NCI-H524 (cell line): ENCODE measurements around the gene DAPK3.
"Not testable (repeated sequence)": the region's sequence is repeated elsewhere in the genome, so short reads cannot be mapped to it uniquely, and the experiment has no call there.

Experiments used
- DNase-seq, 2 experiments: peaks; one replicate each; lab custom pipeline; 2025; lab: John Stamatoyannopoulos, UW

The DAPK3 gene

DNA sequence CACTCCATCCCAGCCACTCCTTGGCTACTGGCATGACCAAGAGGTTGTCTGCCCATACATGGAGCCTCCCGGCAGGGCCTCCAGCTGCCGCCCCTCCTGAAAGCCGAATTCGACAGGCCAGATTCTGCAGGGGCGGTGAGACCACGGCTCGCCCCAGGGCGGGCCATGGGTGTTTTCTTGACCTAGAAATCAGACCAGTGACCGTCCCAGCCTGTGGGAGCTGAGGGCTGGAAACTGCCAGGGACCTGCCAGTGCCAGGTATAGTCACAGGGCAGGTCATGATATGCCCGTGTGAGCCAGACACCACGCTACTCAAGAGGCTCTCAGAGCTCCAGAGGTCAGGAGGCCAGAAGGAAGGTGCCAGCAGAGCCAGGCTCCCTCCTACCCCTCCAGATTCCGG is 16.8 kb downstream of the DAPK3 start:
- DNase-seq: no peak

DNA sequence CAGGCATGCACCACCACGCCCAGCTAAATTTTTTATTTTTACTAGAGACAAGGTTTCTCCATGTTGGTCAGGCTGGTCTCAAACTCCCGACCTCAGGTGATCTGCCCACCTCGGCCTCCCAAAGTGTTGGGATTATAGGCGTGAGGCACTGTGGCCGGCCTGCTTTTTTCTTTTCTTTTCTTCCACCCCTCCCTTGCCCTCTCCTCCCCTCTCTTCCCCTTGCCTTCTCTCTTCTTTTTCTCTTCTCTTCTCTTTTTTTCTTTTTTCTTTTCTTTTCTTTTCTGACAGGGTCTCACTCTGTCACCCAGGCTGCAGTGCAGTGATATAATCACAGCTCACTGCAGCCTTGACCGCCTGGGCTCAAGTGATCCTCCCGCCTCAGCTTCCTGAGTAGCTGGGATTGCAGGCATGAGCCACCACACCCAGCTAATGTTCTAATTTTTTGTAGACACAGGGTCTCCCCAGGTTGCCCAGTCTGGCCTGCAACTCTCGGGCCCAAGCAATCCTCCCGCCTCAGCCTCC is 18.1 kb downstream of the DAPK3 start:
- DNase-seq: not testable (repeated sequence)

DNA sequence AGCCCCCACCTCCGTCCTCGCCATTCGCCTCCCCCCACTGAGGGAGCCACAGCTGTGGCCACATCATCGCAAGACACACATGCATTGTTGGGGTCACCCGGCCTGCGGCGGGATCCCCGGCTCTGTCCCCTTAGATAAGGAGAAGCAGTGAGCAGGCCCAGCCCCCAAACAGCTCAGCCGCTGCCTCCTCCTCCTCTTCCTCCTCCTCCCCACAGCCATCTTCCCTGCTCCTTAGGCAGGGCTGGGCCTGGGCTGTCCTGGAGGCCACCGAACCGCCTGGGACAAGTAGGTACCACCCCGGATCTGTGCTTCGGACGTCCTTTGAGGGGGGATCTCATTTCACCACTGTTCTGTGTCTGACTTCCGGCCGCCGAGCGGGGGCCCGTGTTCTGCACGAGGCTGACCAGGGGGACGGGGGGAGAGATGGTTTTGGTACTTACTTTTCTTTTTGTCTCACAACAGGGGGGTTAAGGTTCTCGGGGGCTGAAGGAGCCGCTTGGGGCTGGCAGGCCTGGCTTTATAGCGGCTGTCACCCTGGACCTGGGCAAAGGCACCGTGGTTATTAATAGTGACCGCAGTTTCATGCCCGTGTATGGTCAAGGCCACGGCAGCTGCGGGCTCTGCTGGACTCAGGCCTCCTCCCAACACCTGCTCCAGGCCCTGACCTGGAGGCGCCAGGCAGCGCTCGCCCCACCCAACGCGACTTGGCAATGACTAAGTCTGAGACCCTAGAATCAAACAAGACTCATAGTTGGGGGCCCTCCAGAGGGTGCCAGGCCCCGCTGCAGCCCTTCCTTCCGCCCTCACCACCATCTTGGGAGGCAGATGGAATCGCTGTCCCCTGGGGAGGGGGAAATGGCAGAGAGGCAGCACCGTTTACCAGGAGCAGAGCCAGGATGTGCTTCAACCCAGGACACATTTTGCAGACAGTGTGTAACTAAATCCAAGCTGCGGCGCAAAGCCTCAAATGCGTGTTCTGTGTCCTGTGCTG is 19.7 kb downstream of the DAPK3 start:
- DNase-seq: peak in 1 of 2 experiments; percentile 41

DNA sequence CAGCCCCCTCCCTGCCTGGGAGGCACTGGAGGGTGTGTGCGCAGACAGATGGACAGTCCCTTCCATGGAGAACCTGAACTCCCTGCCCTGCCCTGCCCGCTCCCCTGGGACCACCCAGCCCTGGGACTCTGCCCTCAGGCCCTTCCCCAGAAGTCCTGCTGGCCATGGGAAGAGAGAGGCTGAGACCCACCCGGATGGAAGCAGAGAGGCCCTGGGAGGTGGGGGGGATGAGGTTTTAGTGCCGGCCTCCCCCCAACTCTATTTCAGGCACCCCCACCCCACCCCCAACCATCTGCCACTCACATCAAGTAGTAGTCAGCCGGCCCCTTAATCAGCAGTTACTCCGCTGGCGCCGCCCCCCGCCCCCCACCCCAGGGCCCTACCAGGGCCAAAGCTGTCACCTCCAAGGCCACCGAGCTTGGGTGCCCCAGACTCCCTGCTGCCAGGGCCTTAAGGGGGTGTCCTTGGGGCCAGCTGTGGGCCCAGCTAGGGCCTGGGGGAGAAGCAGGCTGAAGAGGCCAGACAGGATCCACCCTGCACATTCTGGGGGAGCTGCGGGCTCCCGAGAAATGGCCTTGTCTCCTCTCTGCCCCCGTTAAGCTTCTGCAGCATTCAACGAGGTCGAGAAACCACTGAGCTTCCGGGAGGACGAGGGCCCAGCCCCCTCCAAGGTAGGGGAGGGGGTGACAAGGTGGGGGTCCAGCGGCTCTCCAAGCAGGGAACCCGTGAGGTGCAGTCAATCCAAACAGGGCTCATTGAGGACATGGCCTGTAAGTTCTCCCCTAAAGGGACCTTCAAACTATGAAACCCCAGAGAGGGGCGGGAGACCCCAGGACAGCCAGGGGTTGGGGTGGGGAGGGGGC is 20.7 kb downstream of the DAPK3 start:
- DNase-seq: peak; percentile 59 to 83

DNA sequence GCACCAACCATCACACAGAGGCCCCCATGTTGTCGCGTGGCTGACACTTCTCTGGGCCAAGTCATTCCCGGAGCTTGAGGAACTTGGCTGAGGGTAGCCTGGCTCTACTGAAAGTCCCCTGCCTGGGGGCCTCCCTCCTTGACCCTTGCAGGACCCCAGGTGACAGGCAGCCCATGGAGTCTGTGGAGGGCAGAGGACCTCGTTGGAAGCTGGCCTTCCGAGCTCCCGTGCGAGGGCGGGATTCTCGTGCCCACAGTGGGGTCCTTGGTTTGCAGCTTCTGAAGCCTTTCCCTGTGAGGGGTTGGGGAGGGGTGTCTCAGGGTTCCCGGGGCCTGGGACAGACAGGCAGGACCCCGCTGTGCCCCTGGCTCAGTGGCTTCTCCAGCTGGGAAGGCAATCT is 21.6 kb downstream of the DAPK3 start:
- DNase-seq: no peak

DNA sequence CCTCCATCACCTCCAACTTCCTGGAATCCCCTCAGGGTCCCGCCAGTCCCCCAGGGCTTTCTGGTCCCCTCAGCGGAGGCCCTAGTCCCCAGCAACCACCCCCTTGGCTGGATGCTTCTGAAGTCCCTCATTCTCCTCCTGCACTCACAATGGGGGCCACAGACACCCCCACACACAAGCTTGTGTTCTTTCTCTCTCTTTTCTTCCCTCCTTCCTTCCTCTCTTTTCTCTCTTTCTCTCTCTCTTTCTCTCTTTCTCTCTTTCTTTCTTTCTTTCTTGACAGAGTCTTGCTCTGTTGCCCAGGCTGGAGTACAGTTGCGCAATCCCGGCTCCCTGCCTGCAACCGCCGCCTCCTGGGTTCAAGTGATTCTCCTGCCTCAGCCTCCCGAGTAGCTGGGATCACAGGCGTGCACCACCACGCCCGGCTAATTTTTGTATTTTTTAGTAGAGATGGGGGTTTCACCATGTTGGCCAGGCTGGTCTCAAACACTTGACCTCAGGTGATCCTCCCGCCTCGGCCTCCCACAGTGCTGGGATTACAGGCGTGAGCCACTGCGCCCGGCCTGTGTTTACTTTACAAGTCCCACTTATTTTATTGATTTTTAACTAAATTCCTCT is 23.5 kb downstream of the DAPK3 start:
- not testable (repeated sequence) for DNase-seq

DNA sequence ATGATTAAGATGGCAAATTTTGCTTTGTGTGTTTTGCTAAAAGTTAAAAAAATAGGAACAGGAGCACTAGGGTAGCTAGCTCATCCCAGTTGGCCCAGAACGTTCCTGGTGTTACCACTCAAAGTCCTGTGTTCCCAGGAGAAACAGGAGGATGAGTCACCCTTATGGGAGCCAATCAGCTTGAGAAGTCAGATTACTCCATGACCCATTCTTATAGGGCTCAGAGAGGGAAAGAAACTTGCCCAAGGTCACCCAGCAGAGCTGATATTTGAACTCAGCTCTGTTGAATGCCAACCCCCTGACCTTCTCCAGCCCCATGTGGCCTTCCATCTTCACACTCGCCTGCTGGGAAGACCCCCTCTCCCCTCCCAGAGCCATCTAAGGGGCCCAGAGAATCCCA is 25.1 kb downstream of the DAPK3 start:
- DNase-seq: no peak

DNA sequence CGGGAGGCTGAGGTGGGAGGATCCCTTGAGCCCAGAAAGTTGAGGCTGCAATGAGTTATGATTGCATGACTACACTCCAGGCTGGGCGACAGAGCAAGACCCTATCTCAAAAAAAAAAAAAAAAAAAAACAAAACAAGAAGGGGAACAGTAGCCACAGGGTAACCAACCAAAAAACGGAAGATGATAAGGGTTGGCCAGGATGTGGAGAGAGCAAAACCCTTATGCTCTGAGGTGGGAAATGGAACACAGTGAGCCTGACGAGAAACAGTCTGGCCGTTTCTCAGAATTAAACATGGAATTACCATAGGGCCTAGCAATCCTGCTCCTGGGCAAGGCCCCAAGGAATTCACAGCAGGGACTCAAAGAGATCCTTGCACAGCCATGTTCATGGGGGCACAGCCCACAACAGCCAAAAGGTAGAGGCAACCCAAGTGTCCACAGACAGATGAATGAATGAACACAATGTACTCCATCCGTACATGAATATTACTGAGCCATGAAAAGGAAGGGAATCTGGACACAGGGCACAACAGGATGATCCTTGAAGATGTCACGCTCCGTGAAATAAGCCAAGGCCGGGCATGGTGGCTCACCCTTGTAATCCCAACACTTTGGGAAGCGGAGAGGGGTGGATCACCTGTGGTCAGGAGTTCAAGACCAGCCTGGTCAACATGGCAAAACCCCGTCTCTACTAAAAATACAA is 26.7 kb downstream of the DAPK3 start:
- DNase-seq: no peak

DNA sequence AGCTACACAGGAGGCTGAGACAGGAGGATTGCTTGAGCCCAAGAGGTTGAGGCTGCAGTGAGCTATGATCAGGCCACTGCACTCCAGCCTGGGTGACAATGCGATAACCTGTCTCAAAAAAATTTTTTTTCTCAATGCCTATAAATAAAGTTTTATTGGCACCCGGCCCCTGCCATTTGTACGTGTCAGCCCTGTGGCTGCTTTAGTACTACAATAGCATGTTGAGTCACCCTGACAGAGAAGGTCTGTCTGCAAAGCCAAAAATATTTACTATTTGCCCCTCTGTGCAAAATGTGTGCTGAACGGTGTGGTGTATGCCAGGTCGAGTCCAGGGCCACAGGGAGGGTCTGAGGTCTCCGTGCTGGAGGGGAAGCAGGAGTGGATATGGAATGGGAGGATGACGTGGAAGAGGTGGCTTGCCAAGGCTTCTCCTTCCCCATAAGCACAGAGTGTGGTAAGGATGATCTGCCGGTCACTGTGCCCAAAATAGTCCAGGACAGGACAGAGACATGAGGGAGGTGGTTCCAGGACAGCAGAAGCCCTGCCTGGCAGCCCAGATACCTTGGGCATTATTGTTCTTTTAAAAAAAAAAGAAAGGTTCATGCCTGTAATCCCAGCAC is 28.0 kb downstream of the DAPK3 start:
- DNase-seq: no peak

DNA sequence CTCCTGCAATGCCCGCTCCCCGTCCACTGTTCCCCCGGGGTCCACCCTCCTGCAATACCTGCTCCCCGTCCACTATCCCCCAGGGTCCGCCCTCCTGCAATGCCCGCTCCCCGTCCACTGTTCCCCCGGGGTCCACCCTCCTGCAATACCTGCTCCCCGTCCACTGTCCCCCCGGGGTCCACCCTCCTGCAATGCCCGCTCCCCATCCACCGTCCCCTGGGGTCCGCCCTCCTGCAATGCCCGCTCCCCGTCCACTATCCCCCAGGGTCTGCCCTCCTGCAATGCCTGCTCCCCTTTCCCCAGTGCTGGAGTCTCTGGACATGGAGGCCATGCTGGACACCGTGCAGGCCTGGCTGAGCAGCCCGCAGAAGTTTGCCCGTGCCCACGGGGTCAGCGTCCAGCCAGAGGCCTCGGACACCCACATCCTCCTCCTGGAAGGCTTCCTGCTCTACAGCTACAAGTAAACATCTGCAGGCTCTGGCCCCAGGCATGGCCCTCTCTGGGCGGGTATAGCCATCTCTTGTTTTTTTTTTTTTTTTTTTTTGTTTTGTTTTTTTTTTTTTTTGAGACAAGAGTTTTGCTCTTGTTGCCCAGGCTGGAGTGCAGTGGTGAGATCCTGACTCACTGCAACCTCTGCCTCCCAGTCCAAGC is 32.5 kb downstream of the DAPK3 start:
- not testable (repeated sequence) for DNase-seq

DNA sequence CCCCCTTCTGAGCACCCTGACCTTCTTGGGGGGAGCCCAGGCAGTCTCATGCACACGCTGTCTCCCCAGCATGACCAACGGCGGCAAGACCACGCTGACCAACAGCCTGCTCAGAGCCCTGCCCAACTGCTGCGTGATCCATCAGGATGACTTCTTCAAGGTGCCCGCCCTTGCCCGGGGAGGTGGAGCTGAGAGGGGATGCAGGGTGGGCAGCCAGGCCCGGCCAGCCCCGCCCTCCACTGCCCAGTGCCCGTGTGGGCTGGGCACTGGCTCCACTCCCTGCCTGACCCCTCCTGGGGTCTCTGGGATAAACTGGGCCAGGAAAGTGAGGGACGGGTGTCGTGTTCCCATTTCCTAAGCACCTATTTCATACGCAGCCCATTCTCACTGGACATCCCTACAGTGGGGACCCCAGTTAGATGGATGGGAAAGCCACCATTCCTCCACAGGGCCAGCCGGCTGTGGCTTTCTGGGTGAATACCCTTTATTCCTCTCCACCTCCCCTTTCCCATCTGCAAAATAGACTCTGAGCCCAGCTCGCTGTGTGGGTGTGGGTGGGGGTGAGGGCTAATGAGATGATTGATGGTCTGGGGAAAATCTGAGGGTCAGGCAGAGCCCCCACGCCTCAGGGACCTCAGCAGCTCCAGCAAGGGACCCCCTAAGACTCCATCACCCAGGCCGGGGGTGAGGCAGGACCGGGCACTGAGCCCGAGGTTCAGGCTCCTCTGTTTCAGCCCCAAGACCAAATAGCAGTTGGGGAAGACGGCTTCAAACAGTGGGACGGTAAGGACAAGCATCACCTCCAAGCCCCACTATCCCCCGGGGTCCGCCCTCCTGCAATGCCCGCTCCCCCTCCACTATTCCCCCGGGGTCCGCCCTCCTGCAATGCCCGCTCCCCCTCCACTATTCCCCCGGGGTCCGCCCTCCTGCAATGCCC is 34.1 kb downstream of the DAPK3 start:
- DNase-seq: no peak

DNA sequence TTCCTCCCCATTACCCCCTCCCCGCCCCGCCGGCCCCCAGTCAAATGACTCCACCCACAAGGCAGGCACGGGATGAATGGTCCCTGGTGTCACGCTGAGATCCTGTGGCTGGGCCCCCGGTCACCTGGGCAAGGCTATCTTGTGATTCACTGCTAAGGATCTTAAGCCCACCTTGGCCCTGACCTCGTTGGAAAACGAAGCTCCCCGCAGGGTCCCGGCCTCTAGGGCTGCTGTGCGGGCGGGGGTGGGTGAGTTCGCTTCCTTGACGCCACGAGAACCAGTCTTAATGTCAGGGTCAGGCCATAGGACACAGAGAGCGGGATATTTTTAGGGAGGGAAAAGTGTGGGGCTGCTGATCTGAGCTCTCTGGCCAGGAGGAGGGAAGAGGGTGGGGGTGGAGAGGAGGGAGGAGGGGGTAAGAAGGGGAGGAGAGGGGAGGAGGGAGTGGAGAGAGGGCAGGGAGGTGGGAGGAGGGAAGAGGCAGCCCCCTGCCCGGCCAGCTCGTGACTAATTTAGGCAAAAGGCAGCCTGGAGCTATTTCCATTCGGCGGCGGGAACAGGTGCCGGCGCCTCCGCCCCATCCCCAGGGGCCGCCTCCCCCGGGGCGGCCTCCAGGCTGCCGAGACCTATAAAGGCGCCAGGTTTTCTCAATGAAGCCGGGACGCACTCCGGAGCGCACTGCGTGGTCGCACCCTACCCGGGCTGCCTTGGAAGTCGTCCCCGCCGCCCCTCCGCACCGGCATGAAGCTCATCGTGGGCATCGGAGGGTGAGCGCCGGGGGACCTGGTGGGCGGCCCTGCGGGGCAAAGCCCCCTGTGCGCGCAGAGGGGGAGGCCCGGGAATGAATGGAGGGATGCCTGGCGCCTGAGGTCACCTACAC is 37.7 kb downstream of the DAPK3 start, which contains the start of gene NMRK2:
Gene NMRK2, plus strand, starts transcription at position 139 of the 880 bp plus-strand sequence. Its CDS starts 603 bp downstream, at position 742.
- no peak for DNase-seq

DNA sequence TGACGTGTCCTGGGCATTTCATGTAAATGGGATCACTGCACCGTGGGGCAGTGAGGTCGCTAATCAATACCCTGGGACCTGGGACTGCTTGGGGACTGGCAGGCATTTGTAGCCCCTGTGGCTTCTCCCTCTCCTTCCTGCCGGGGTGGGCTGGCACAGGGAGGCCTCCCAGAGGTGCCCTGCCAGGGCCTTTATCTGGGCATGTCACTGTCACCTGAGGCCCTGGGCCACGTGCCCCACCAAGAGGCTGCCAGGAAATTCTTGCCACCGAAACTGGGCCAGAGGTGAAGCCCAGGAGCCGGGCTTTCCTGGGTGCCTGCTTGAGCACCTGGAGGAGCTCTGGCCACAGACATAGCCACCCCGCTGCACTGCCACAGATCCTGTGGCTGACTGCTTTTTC is 39.9 kb downstream of the DAPK3 start:
- DNase-seq: no peak

DNA sequence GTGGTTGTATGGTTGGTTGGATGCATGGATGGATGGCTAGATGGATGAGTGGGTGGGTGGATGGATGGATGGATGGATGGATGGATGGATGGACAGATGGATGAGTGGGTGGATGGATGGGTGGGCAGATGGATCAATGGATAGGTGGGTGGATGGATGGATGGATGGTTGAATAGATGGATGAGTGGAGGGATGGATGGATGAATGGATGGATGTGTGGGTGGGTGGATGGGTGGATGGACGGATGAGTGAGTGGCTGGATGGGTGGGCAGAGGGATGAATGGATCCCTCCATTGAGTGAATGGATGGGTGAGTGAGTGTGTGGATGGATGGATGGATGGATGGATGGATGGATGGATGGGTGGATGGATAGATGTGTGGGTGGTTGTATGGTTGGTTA is 47.0 kb downstream of the DAPK3 start:
- DNase-seq: no peak

DNA sequence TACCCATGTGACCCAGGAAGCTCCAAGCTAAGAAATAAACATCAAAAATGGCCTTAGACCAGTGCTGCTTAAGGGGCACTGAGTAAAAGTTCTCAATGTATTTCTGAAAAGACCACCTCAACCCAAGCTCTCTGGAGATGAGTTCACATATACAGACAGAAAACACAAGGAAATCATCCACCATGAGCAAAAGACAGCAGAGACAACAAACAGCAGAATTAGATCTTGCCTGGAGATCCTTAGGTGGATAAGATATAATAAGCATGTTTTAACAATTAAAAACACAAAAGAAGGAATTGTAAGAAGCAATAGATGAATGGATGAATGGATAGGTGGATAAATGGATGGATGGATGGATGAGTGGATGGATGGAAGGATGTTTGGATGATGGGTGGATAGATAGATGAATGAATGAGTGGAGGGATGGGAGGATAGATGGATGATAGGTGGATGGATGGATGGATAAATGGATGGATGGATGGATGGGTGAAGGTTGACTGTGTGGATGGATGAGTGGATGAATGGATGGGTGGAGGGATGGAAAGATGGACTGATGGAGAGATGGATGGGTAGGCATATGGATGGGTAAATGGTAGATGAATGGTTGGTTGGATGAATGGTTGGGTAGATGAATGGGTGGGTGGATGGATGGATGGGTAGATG is 47.7 kb downstream of the DAPK3 start:
- DNase-seq: no peak

DNA sequence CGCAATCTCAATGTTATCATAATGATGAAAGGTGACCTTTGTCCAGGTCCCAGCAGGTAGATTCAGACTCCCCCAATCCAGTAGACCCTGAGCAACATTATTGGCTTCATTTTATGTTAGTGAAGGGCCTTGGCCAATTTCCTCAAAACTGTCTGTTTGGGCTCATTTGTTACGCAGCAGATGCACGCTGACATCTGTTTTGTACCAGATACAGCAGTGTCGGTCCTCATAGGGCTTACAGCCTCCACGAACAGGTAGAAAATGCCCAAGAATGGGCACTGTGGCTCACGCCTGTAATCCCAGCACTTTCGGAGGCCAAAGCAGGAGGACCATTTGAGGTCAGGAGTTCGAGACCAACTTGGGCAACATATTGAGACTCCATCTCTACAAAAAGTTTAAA is 51.1 kb downstream of the DAPK3 start:
- DNase-seq: no peak

DNA sequence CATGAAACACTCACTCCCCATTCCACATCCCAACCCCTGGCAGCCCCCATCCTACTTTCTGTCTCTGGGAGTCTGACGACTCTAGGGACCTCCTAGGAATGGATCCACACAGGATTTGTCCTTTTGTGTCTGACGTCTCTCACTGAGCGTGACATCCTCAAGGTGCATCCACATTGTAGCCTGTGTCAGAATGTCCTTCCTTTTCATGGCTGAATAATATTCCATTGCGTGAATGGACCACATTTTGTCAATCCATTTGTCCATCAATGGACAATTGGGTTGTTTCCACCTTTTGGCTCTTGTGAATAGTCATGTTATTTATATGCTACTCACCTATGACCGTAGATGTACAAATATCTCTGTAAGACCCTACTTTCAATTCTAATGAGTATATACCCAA is 54.9 kb downstream of the DAPK3 start:
- DNase-seq: no peak

DNA sequence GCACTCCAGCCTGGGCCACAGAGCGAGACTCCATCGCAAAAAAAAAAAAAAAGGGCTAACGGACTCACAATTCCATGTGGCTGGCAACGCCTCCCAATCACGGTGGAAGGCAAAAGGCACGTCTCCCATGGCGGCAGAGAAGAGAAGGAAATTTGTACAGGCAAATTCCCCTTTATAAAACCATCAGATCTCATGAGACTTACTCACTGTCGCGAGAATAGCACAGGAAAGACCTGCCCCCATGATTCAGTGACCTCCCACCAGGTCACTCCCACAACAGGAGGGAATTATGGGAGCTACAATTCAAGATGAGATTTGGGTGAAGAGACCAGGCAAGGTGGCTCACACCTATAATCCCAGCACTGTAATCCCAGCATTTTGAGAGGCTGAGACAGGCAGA is 56.7 kb downstream of the DAPK3 start:
- DNase-seq: no peak
